CD4-positive, alpha-beta T cell treated with Interleukin-4 for 1 hour (primary cell): ENCODE data around the gene MRPL2.

Experiments used
- DNase-seq, 2 donors: peaks; one replicate each; pipeline ENCODE4 v3.0.0-alpha.2; 2020 to 2022

The MRPL2 gene

GRCh38 chr6:43059168-43060033 lies at the start of gene MRPL2, which contains the start of gene KLC4:
TSS of gene MRPL2 (minus strand) at chr6:43059434. CDS start at chr6:43059381, 53 bp downstream.
TSS of gene KLC4 (plus strand) at chr6:43059631. CDS start at chr6:43061336, 1,705 bp downstream.
- peak; percentile 99 for DNase-seq

GRCh38 chr6:43107344-43108062 lies 48.3 kb upstream of the MRPL2 start:
- DNase-seq, result no peak

GRCh38 chr6:43105538-43106222 lies 46.4 kb upstream of the MRPL2 start:
- DNase-seq, result no peak

GRCh38 chr6:43103253-43103876 lies 44.1 kb upstream of the MRPL2 start:
- DNase-seq, result no peak

GRCh38 chr6:43101497-43101896 lies 42.3 kb upstream of the MRPL2 start:
- DNase-seq, result no peak

- no peak for DNase-seq
These were observed 38.3 kb upstream of the MRPL2 start for GRCh38 chr6:43097502-43097901.

GRCh38 chr6:43097098-43097489 lies 37.9 kb upstream of the MRPL2 start:
- DNase-seq, result no peak

- DNase-seq, result no peak
These were observed 37.3 kb upstream of the MRPL2 start for GRCh38 chr6:43096451-43097097.

- no peak for DNase-seq
These were observed 36.7 kb upstream of the MRPL2 start for GRCh38 chr6:43095939-43096338.

GRCh38 chr6:43093436-43094289 lies 34.4 kb upstream of the MRPL2 start:
- DNase-seq, result peak in 1 of 2 donors; percentile 22

GRCh38 chr6:43092635-43093034 lies 33.4 kb upstream of the MRPL2 start:
- no peak for DNase-seq

- DNase-seq, result no peak
These were observed 32.3 kb upstream of the MRPL2 start for GRCh38 chr6:43091436-43091991.

GRCh38 chr6:43091020-43091419 lies 31.8 kb upstream of the MRPL2 start:
- DNase-seq, result no peak

GRCh38 chr6:43090559-43090956 lies 31.3 kb upstream of the MRPL2 start:
- no peak for DNase-seq

- DNase-seq, result no peak
These were observed 30.8 kb upstream of the MRPL2 start for GRCh38 chr6:43089874-43090558.

- DNase-seq, result no peak
These were observed 30.2 kb upstream of the MRPL2 start for GRCh38 chr6:43089467-43089866.

GRCh38 chr6:43088654-43089056 lies 29.4 kb upstream of the MRPL2 start:
- no peak for DNase-seq

- DNase-seq, result no peak
These were observed 26.9 kb upstream of the MRPL2 start for GRCh38 chr6:43086022-43086658.

- no peak for DNase-seq
These were observed 23.8 kb upstream of the MRPL2 start for GRCh38 chr6:43082806-43083655.
